ENCODE data around the gene PUS1.

GRCh38 chr12:131942671-131943070 lies 13.6 kb downstream of the PUS1 start:
- TF ChIP-seq CTCF (IDR thresholded peaks at IDR 0.05; ENCODE audit: borderline replicate concordance, extremely low read depth, low read length, poor library complexity, severe bottlenecking) (no peak), EZH2 (IDR thresholded peaks at IDR 0.05; ENCODE audit: borderline replicate concordance, low read depth, low read length, severe bottlenecking) (no peak)
